HG03103 (cell line): Measurements from ENCODE around the gene CYP20A1.

ENCODE experiments used
- ATAC-seq: cut with Tn5 transposase; IDR thresholded peaks from one replicate; pipeline ENCODE4 v1.9.1; 2021; ENCODE audit warnings: low read depth; ENCODE audit not compliant: unreplicated experiment

The CYP20A1 gene

GRCh38 chr2:203354966-203355365 is 116.1 kb downstream of the CYP20A1 start:
- ATAC-seq, result no peak
